ENCODE measurements around the gene RUNX3.

DNA sequence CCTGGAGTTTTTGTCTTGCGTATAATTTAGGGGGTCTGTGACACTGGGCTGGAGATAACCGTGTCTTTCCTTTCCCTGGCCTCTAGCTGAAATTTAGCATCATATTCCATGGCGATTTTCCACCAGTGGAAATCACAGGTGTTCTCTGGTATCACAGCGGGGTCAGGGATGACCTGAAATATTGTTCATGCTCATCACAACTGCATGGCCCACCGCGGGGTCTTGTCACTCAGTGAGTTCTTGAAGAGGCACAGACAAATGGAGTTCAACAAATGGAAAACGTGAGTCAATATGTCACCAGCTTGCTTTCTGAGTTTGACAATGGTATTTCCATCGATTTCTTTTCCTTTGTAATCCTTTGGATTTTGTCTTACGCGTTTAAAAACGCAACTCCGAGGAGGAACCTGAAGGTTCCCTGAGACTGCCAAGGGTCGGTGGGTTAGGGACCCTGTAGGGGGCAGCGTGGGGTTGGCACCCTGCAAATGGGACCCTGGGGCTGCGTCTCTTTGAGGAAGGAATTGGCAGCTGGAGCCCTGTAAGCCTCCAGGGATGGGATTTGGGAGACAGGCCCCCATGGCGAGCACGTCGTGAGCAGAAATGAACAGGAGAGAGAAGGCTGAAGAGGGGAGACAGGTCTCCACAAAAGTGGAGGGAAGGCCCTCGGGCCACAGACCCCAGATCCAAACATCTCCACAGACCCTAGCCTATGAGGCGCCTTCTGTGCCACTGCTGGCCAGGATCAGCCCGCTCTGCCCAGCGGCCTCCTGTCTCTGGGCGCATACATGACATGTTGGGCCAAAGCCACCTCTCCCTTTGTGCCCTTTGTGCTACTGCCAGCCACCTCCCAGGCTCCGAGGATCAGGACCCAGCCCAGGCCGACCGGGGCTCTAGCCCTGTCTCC lies 32.1 kb upstream of the RUNX3 start:
- TF ChIP-seq, protein P1, sequence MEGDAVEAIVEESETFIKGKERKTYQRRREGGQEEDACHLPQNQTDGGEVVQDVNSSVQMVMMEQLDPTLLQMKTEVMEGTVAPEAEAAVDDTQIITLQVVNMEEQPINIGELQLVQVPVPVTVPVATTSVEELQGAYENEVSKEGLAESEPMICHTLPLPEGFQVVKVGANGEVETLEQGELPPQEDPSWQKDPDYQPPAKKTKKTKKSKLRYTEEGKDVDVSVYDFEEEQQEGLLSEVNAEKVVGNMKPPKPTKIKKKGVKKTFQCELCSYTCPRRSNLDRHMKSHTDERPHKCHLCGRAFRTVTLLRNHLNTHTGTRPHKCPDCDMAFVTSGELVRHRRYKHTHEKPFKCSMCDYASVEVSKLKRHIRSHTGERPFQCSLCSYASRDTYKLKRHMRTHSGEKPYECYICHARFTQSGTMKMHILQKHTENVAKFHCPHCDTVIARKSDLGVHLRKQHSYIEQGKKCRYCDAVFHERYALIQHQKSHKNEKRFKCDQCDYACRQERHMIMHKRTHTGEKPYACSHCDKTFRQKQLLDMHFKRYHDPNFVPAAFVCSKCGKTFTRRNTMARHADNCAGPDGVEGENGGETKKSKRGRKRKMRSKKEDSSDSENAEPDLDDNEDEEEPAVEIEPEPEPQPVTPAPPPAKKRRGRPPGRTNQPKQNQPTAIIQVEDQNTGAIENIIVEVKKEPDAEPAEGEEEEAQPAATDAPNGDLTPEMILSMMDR (IDR thresholded peaks at IDR 0.05; ENCODE audit: insufficient read depth, low read length, poor library complexity, severe bottlenecking) = no peak
- TF ChIP-seq EZH2phosphoT487 (conservative IDR thresholded peaks at IDR 0.05; ENCODE audit: low read length) = no peak
